ENCODE measurements around the gene NOPCHAP1. TPM values are rescaled to one million over a fixed set of nuclear protein-coding genes. Genes with fewer than 3 reads are reported as not detected.

NOPCHAP1 gene
- total and polyA plus RNA-seq, 2 donors from 2014 or later, result 14.8 to 15.3 TPM

DNA sequence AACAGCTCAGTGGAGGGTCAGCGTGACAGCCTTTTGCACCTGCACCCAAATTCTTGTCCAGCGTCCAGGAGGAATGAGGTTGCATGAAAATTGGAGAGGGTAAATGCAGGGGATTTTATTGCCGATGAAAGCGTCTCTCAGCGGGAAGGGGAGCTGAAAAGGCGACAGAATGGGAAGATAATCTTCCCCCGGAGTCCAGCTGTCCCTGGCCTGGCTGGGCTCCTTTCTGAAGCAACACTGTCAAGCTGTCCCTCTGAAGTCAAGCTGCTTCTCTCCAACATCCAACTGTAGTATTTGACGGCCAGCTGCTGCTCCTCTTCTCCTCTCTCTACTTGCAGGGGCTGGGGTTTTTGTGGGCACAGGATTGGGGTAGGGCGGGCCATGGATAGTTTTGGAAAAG lies 32.7 kb downstream of the NOPCHAP1 start:
- Histone ChIP-seq H3K36me3 (ENCODE audit: control insufficient read depth in 2 of 3, insufficient read depth in 3 of 3, low read length in 3 of 3) (no peaks in the 10 kb centered on the region), H3K9ac (ENCODE audit: low read length in 3 of 3) (no peak overlapping the region), H3K27me3 (ENCODE audit: control insufficient read depth, insufficient read depth, low read length) (no peaks in the 10 kb centered on the region), H3K4me3 (ENCODE audit: low read length in 3 of 3) (no peak overlapping the region), H3K27ac (ENCODE audit: low read depth in 2 of 2, low read length in 2 of 2) (no peak overlapping the region), H3K4me1 (ENCODE audit: control insufficient read depth in 2 of 3, insufficient read depth in 2 of 3, low read depth in 1 of 3, low read length in 3 of 3) (no peaks in the 10 kb centered on the region), H3K9me3 (ENCODE audit: control insufficient read depth in 2 of 3, insufficient read depth in 1 of 3, low read length in 3 of 3) (no peaks in the 10 kb centered on the region)
- intact Hi-C loops (cut with DNase I), result no loop called here
- TF ChIP-seq, protein P1, sequence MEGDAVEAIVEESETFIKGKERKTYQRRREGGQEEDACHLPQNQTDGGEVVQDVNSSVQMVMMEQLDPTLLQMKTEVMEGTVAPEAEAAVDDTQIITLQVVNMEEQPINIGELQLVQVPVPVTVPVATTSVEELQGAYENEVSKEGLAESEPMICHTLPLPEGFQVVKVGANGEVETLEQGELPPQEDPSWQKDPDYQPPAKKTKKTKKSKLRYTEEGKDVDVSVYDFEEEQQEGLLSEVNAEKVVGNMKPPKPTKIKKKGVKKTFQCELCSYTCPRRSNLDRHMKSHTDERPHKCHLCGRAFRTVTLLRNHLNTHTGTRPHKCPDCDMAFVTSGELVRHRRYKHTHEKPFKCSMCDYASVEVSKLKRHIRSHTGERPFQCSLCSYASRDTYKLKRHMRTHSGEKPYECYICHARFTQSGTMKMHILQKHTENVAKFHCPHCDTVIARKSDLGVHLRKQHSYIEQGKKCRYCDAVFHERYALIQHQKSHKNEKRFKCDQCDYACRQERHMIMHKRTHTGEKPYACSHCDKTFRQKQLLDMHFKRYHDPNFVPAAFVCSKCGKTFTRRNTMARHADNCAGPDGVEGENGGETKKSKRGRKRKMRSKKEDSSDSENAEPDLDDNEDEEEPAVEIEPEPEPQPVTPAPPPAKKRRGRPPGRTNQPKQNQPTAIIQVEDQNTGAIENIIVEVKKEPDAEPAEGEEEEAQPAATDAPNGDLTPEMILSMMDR (IDR thresholded peaks at IDR 0.05; ENCODE audit: borderline replicate concordance, extremely low read depth, insufficient read depth), result no peak
- no peak for DNase-seq
- no peak for FAIRE-seq

DNA sequence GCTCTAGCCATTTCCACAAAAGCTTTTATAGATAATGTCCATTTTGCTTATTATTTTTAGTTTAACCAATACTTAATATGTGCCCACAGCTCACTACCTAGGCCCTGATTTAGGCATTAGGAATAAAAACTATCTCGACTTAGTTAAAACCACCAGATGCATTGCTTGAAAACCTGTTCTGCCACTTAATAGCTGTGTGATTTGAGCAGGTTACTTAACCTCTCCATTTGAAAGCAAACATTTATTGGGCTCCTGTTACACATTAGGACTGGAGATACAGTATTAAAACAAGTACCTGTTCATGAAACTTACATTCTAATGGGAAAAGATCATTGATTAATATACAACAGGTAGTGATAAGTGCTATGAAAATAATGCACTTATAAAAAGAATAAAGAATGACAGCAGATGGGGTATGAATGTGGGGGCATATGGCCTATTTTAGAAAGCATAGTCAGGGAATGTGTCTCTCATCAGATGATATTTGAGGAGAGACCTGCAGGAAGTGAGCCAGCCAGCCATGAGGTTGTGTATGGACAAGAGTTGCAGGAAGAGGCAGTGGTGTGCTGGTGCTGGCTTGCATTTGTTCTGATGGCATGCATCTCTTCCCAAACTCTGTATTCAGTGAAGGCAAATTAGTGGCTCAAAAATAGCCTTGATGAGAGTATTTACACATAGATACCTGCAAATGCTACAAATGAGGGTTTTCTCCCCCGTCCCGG lies 34.3 kb downstream of the NOPCHAP1 start:
- Histone ChIP-seq H3K27me3 (ENCODE audit: control insufficient read depth, insufficient read depth, low read length) (no peaks in the 10 kb centered on the region), H3K9me3 (ENCODE audit: control insufficient read depth in 2 of 3, insufficient read depth in 1 of 3, low read length in 3 of 3) (no peaks in the 10 kb centered on the region), H3K4me1 (ENCODE audit: control insufficient read depth in 2 of 3, insufficient read depth in 2 of 3, low read depth in 1 of 3, low read length in 3 of 3) (peaks cover 0 to 6% (median 0%) of the 10 kb centered on the region in 3 donors), H3K36me3 (ENCODE audit: control insufficient read depth in 2 of 3, insufficient read depth in 3 of 3, low read length in 3 of 3) (no peaks in the 10 kb centered on the region), H3K9ac (ENCODE audit: low read length in 3 of 3) (no peak overlapping the region), H3K27ac (ENCODE audit: low read depth in 2 of 2, low read length in 2 of 2) (no peak overlapping the region), H3K4me3 (ENCODE audit: low read length in 3 of 3) (no peak overlapping the region)
- DNase-seq (no peak), FAIRE-seq (no peak)
- intact Hi-C loops (cut with DNase I), result no loop called here
- TF ChIP-seq, protein P1 (IDR thresholded peaks at IDR 0.05; ENCODE audit: borderline replicate concordance, extremely low read depth, insufficient read depth), result no peak

DNA sequence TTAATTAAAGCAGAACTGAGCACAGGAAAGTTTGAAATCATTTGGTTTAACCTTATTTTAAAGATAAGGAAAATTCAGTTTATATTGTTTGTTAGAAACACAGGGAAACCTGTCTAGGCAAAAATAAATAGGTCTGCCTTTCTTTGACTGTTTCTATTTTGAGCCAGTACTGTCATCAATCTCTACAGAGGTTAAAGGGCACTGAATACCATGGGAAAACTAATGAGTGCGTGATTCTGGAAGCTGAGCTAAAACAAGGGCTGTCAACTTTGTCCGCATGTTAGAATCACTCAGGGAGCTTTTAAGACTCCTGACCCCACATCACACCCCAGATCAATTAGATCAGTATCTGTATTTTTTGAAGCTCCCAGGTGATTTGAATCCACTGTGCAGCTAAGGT lies 38.8 kb downstream of the NOPCHAP1 start:
- Histone ChIP-seq H3K27me3 (ENCODE audit: control insufficient read depth, insufficient read depth, low read length) (no peaks in the 10 kb centered on the region), H3K27ac (ENCODE audit: low read depth in 2 of 2, low read length in 2 of 2) (no peak overlapping the region), H3K9me3 (ENCODE audit: control insufficient read depth in 2 of 3, insufficient read depth in 1 of 3, low read length in 3 of 3) (no peaks in the 10 kb centered on the region), H3K4me1 (ENCODE audit: control insufficient read depth in 2 of 3, insufficient read depth in 2 of 3, low read depth in 1 of 3, low read length in 3 of 3) (peaks cover 0 to 10% (median 3%) of the 10 kb centered on the region in 3 donors), H3K9ac (ENCODE audit: low read length in 3 of 3) (no peak overlapping the region), H3K36me3 (ENCODE audit: control insufficient read depth in 2 of 3, insufficient read depth in 3 of 3, low read length in 3 of 3) (no peaks in the 10 kb centered on the region), H3K4me3 (ENCODE audit: low read length in 3 of 3) (no peak overlapping the region)
- FAIRE-seq (no peak), DNase-seq (peak in 2 of 5 donors; percentile 32 to 73)
- intact Hi-C loops (cut with DNase I), result no loop called here
- TF ChIP-seq, protein P1 (IDR thresholded peaks at IDR 0.05; ENCODE audit: borderline replicate concordance, extremely low read depth, insufficient read depth), result no peak

All from kidney (tissue), 14 donors.